Skeletal muscle satellite cell (primary cell): ENCODE data around the gene RIMBP2.

Source experiments
- H3K27me3 ChIP-seq: 2 replicates; pipeline ENCODE4 v1.7.0; 2013; ENCODE audit warnings: low read length; ENCODE audit not compliant: control insufficient read depth, insufficient read depth
- H3K36me3 ChIP-seq: 2 replicates; pipeline ENCODE4 v1.7.0; 2013; ENCODE audit warnings: mild to moderate bottlenecking, control low read depth, low read length; ENCODE audit not compliant: insufficient read depth
- H3K4me1 ChIP-seq: 2 replicates; pipeline ENCODE4 v1.7.0; 2013; ENCODE audit warnings: low read length; ENCODE audit not compliant: control insufficient read depth, insufficient read depth
- H3K4me2 ChIP-seq: 2 replicates; pipeline ENCODE4 v1.7.0; 2013; ENCODE audit warnings: mild to moderate bottlenecking, low read length
- H3K4me3 ChIP-seq: 2 replicates; pipeline ENCODE4 v1.7.0; 2013; ENCODE audit warnings: low read length
- H3K9ac ChIP-seq: 2 replicates; pipeline ENCODE4 v1.7.0; 2013; ENCODE audit warnings: mild to moderate bottlenecking, low read depth, low read length, moderate library complexity
- H3K9me3 ChIP-seq: replicated peaks from 2 replicates; pipeline ENCODE4 v1.7.0; 2013; ENCODE audit warnings: mild to moderate bottlenecking, control low read depth, low read length

Gene RIMBP2

GRCh38 chr12:130686511-130686991 lies 29.5 kb downstream of the RIMBP2 start:
- H3K36me3 ChIP-seq: no peaks in the 10 kb centered on the region
- H3K4me3 ChIP-seq: no peak overlapping the region
- no peak overlapping the region for H3K4me2 ChIP-seq
- H3K4me1 ChIP-seq: no peaks in the 10 kb centered on the region
- peaks cover 3% of the 10 kb centered on the region for H3K9me3 ChIP-seq
- H3K27me3 ChIP-seq: no peaks in the 10 kb centered on the region
- H3K9ac ChIP-seq: no peak overlapping the region

GRCh38 chr12:130685850-130686249 lies 30.2 kb downstream of the RIMBP2 start:
- H3K4me1 ChIP-seq: no peaks in the 10 kb centered on the region
- no peak overlapping the region for H3K4me3 ChIP-seq
- no peaks in the 10 kb centered on the region for H3K36me3 ChIP-seq
- H3K27me3 ChIP-seq: no peaks in the 10 kb centered on the region
- H3K9me3 ChIP-seq: no peaks in the 10 kb centered on the region
- no peak overlapping the region for H3K4me2 ChIP-seq
- H3K9ac ChIP-seq: no peak overlapping the region

- no peaks in the 10 kb centered on the region for H3K27me3 ChIP-seq
- peaks cover 3% of the 10 kb centered on the region for H3K9me3 ChIP-seq
- H3K4me1 ChIP-seq: no peaks in the 10 kb centered on the region
- no peak overlapping the region for H3K4me2 ChIP-seq
- H3K9ac ChIP-seq: no peak overlapping the region
- H3K4me3 ChIP-seq: no peak overlapping the region
- no peaks in the 10 kb centered on the region for H3K36me3 ChIP-seq
Observed at GRCh38 chr12:130685250-130685787, 30.8 kb downstream of the RIMBP2 start.

- no peak overlapping the region for H3K9ac ChIP-seq
- H3K27me3 ChIP-seq: no peaks in the 10 kb centered on the region
- no peak overlapping the region for H3K4me2 ChIP-seq
Observed at GRCh38 chr12:130683811-130684210, 32.3 kb downstream of the RIMBP2 start.

GRCh38 chr12:130683080-130683479 lies 33.0 kb downstream of the RIMBP2 start:
- Histone ChIP-seq H3K4me3 (no peak overlapping the region), H3K4me1 (no peaks in the 10 kb centered on the region), H3K36me3 (no peaks in the 10 kb centered on the region), H3K4me2 (no peak overlapping the region), H3K27me3 (no peaks in the 10 kb centered on the region), H3K9me3 (peaks cover 3% of the 10 kb centered on the region), H3K9ac (no peak overlapping the region)

More at GRCh38 chr12:130683811-130684210, 32.3 kb downstream of the RIMBP2 start:
- H3K4me3 ChIP-seq: no peak overlapping the region
- H3K4me1 ChIP-seq: no peaks in the 10 kb centered on the region
- no peaks in the 10 kb centered on the region for H3K36me3 ChIP-seq
- H3K9me3 ChIP-seq: peaks cover 3% of the 10 kb centered on the region

- Histone ChIP-seq H3K4me1 (no peaks in the 10 kb centered on the region), H3K27me3 (no peaks in the 10 kb centered on the region), H3K4me3 (no peak overlapping the region), H3K36me3 (no peaks in the 10 kb centered on the region), H3K4me2 (no peak overlapping the region), H3K9me3 (peaks cover 3% of the 10 kb centered on the region), H3K9ac (no peak overlapping the region)
Observed at GRCh38 chr12:130680451-130680990, 35.6 kb downstream of the RIMBP2 start.

GRCh38 chr12:130677957-130678558 lies 38.0 kb downstream of the RIMBP2 start:
- Histone ChIP-seq H3K36me3 (no peaks in the 10 kb centered on the region), H3K9ac (no peak overlapping the region), H3K27me3 (no peaks in the 10 kb centered on the region), H3K9me3 (peaks cover 7% of the 10 kb centered on the region), H3K4me3 (no peak overlapping the region), H3K4me2 (no peak overlapping the region), H3K4me1 (no peaks in the 10 kb centered on the region)

- H3K36me3 ChIP-seq: no peaks in the 10 kb centered on the region
- H3K4me2 ChIP-seq: no peak overlapping the region
- H3K4me3 ChIP-seq: no peak overlapping the region
- H3K9ac ChIP-seq: no peak overlapping the region
- H3K4me1 ChIP-seq: no peaks in the 10 kb centered on the region
- H3K27me3 ChIP-seq: no peaks in the 10 kb centered on the region
- H3K9me3 ChIP-seq: peaks cover 7% of the 10 kb centered on the region
Observed at GRCh38 chr12:130675791-130676190, 40.3 kb downstream of the RIMBP2 start.

GRCh38 chr12:130675121-130675520 lies 41.0 kb downstream of the RIMBP2 start:
- H3K4me3 ChIP-seq: no peak overlapping the region
- H3K27me3 ChIP-seq: no peaks in the 10 kb centered on the region
- H3K36me3 ChIP-seq: no peaks in the 10 kb centered on the region
- H3K9ac ChIP-seq: no peak overlapping the region
- peaks cover 4% of the 10 kb centered on the region for H3K9me3 ChIP-seq
- H3K4me2 ChIP-seq: no peak overlapping the region
- no peaks in the 10 kb centered on the region for H3K4me1 ChIP-seq

- Histone ChIP-seq H3K9me3 (peaks cover 6% of the 10 kb centered on the region), H3K4me2 (no peak overlapping the region), H3K4me3 (no peak overlapping the region), H3K36me3 (no peaks in the 10 kb centered on the region), H3K27me3 (no peaks in the 10 kb centered on the region), H3K4me1 (no peaks in the 10 kb centered on the region), H3K9ac (no peak overlapping the region)
Observed at GRCh38 chr12:130674676-130675075, 41.4 kb downstream of the RIMBP2 start.

- no peak overlapping the region for H3K4me3 ChIP-seq
- peaks cover 8% of the 10 kb centered on the region for H3K9me3 ChIP-seq
- H3K9ac ChIP-seq: no peak overlapping the region
- H3K27me3 ChIP-seq: no peaks in the 10 kb centered on the region
- no peak overlapping the region for H3K4me2 ChIP-seq
- H3K36me3 ChIP-seq: no peaks in the 10 kb centered on the region
- H3K4me1 ChIP-seq: no peaks in the 10 kb centered on the region
Observed at GRCh38 chr12:130673036-130673705, 42.9 kb downstream of the RIMBP2 start.
